ENCODE results near the gene BRIP1. TPM values are rescaled to one million over a fixed set of nuclear protein-coding genes. Genes with fewer than 3 reads are reported as not detected.

Gene BRIP1
- total and polyA plus RNA-seq, 8 donors, result 0.31 to 10.8 (median 0.89) TPM; not detected in 1

DNA sequence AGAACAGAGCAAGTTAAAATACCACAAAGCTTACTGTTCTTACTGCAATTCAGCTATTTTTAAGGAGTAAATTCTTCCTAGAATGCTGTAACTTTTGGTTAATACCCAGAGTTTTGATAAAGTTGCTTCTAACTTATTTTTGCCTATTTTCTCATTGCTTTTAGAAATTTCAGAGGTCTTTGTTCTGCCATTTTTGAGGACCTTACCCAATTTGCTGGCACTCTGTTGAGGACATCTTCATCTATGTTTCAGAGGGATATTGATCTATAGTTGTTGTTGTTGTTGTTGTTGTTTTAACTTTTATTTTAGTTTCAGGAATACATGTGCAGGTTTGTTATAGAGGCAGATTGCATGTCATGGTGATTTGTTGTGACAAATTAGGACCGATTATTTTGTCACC, 161.3 kb downstream of the BRIP1 start:
- 96 to 100% (median 100%) methylated on average over 1 of the region's 1 CpG for WGBS, 5 donors
- Histone ChIP-seq H3K4me3 (no peak overlapping the region), H3K27ac (no peak overlapping the region), H3K27me3 (no peaks in the 10 kb centered on the region), H3K36me3 (no peaks in the 10 kb centered on the region), H3K9me3 (peaks cover 9 to 54% (median 48%) of the 10 kb centered on the region in 4 donors), H3K4me1 (no peaks in the 10 kb centered on the region)
- intact Hi-C loops (cut with DNase I; ENCODE audit: low total_unique reads), result no loop called here
- DNase-seq, result no peak
- no peak for TF ChIP-seq EP300 (IDR thresholded peaks at IDR 0.05)
- TF ChIP-seq POLR2A (IDR thresholded peaks at IDR 0.05), result no peak
- TF ChIP-seq, protein P1, sequence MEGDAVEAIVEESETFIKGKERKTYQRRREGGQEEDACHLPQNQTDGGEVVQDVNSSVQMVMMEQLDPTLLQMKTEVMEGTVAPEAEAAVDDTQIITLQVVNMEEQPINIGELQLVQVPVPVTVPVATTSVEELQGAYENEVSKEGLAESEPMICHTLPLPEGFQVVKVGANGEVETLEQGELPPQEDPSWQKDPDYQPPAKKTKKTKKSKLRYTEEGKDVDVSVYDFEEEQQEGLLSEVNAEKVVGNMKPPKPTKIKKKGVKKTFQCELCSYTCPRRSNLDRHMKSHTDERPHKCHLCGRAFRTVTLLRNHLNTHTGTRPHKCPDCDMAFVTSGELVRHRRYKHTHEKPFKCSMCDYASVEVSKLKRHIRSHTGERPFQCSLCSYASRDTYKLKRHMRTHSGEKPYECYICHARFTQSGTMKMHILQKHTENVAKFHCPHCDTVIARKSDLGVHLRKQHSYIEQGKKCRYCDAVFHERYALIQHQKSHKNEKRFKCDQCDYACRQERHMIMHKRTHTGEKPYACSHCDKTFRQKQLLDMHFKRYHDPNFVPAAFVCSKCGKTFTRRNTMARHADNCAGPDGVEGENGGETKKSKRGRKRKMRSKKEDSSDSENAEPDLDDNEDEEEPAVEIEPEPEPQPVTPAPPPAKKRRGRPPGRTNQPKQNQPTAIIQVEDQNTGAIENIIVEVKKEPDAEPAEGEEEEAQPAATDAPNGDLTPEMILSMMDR (IDR thresholded peaks at IDR 0.05), result no peak
- TF ChIP-seq POLR2AphosphoS5 (IDR thresholded peaks at IDR 0.05), result no peak

DNA sequence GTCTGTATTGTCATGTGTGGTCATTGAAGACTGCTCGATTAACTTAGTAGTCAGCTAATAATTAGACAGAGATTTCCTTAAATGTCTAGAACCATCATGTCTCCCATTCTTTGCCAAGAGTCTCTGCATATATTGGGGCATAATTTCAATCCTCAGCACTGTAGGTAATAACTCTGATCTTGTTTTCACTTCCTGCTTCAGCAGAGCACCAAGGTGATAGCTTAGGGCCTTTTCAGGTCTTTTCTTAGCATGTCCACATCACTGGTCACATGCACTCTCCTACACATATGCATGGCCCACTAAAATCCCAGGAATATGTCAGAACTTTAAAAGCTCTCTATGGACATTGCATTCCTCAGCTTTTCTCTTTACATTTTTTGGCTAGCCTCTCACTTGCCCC, 162.0 kb downstream of the BRIP1 start:
- no peak for DNase-seq
- no peak overlapping the region for H3K4me3 ChIP-seq
- TF ChIP-seq, protein P1 (IDR thresholded peaks at IDR 0.05), result no peak
- TF ChIP-seq POLR2A (IDR thresholded peaks at IDR 0.05), result no peak
- TF ChIP-seq POLR2AphosphoS5 (IDR thresholded peaks at IDR 0.05), result no peak
- no peak for TF ChIP-seq EP300 (IDR thresholded peaks at IDR 0.05)
- intact Hi-C loops (cut with DNase I; ENCODE audit: low total_unique reads), result no loop called here
- WGBS, 5 donors, result 89 to 97% (median 96%) methylated on average over 1 of the region's 1 CpG
- H3K4me1 ChIP-seq, result no peaks in the 10 kb centered on the region
- peaks cover 9 to 54% (median 48%) of the 10 kb centered on the region in 4 donors for H3K9me3 ChIP-seq
- H3K27me3 ChIP-seq, result no peaks in the 10 kb centered on the region
- no peak overlapping the region for H3K27ac ChIP-seq
- H3K36me3 ChIP-seq, result no peaks in the 10 kb centered on the region

DNA sequence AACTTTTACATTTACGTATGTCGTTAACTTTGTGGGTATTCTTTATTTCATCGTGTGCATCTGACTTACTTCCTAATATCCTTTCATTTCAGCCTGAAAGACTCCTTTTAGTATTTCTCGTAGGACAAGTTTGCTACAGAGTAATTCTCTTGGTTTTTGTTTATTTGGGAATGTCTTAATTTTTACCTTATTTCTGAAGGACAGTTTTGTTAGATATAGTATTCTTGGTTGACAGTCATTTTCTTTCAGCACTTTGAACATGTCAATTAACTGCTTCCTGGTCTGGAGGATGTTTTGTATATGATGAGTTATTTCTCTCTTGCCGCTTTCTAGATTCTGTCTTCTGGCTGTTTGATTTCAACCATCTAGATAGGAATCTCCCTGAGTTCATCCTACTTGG, 163.1 kb downstream of the BRIP1 start:
- Histone ChIP-seq H3K36me3 (no peaks in the 10 kb centered on the region), H3K4me3 (no peak overlapping the region), H3K27me3 (no peaks in the 10 kb centered on the region), H3K9me3 (peaks cover 9 to 54% (median 48%) of the 10 kb centered on the region in 4 donors), H3K27ac (no peak overlapping the region), H3K4me1 (no peaks in the 10 kb centered on the region)
- DNase-seq, result no peak
- intact Hi-C loops (cut with DNase I; ENCODE audit: low total_unique reads), result no loop called here
- TF ChIP-seq POLR2AphosphoS5 (IDR thresholded peaks at IDR 0.05) (no peak), EP300 (IDR thresholded peaks at IDR 0.05) (no peak), POLR2A (IDR thresholded peaks at IDR 0.05) (no peak)
- TF ChIP-seq, protein P1 (IDR thresholded peaks at IDR 0.05), result no peak
- WGBS, 5 donors, result 98 to 99% (median 99%) methylated on average over 5 of the region's 5 CpGs

DNA sequence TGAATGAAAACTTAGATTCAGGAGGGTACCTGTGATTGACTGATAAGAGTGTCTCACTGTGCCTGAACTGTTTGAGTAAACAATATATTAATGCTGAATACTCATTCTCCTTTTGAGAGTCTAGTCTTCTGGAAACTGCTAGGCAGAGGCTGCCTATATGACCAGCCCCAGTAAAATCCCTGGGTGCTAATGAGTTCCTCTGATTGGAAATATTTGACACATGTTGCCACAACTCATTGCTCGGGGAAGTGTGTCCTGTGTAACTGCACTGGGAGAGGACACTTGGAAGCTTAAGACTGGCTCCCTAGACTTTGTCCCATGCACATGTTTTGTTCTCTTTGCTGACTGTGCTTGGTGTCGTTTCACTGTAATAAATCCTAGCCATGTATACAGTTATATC, 163.6 kb downstream of the BRIP1 start:
- no peak for DNase-seq
- Histone ChIP-seq H3K4me1 (no peaks in the 10 kb centered on the region), H3K4me3 (no peak overlapping the region), H3K9me3 (peaks cover 9 to 54% (median 48%) of the 10 kb centered on the region in 4 donors), H3K27ac (no peak overlapping the region), H3K36me3 (no peaks in the 10 kb centered on the region), H3K27me3 (no peaks in the 10 kb centered on the region)
- intact Hi-C loops (cut with DNase I; ENCODE audit: low total_unique reads), result no loop called here
- TF ChIP-seq POLR2A (IDR thresholded peaks at IDR 0.05) (no peak), POLR2AphosphoS5 (IDR thresholded peaks at IDR 0.05) (no peak)
- TF ChIP-seq, protein P1 (IDR thresholded peaks at IDR 0.05), result no peak
- 97 to 100% (median 98%) methylated on average over 2 of the region's 2 CpGs for WGBS, 5 donors

Data from stomach (tissue), 9 donors.